Cardiac fibroblast (primary cell): Measurements from ENCODE around the gene SDCCAG8.
A peak's percentile ranks its signal among the peaks of the same experiment; 100 is the strongest.
"Not testable (repeated sequence)": the region's sequence is repeated elsewhere in the genome, so short reads cannot be mapped to it uniquely, and the experiment has no call there.

Source experiments
- DNase-seq, 2 donors: peaks; one replicate each; pipeline versions ENCODE4 v3.0.0 to v3.0.0-alpha.2; 2010; ENCODE audit warnings: low read depth in 2 of 2
- H3K4me3 ChIP-seq, 2 donors: replicated peaks in 1 of 2; 1 replicate in 1 of 2; 2 replicates in 1 of 2; pipeline ENCODE4 v1.5.1; 2011; ENCODE audit warnings: low read depth in 2 of 2, low read length in 2 of 2, mild to moderate bottlenecking in 2 of 2, moderate library complexity in 1 of 2
- TF ChIP-seq, protein P1 (sequence below): IDR thresholded peaks from one replicate; pipeline ENCODE4 v1.5.1; 2011; ENCODE audit warnings: low read depth, mild to moderate bottlenecking, low read length, inconsistent platforms

Gene SDCCAG8

DNA sequence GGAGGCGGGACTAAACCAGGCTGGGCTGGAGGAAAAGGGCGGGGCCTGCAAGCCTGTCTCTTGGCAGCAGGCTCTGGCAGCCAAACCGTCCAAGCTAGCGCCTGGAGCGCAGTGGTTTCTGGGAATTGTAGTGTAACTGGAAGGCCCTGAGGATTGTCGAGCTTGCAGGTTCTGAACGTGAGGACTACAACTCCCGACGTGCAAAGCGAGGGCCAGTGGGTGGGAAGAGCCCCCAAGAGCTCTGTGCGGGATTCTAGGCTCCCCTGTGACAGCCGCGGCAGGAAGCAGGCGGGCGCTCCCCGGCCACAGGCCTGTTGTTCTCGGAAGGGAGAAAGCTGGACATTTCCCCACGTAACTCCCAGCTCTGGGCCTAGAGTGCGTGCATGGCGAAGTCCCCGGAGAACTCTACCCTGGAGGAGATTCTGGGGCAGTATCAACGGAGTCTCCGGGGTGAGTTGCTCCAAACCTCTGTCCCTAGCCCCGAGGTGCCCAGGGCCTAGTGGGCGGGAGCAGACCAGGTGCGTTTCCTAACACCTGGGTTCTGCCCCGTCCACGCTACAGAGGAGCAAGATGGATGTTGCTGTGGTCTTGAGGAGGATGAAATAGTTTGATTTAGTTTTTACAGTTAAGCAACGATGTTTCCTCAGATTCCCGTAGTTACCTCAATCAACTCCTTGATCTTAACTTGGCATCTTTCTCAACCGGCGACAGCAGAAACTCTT, at the start of gene SDCCAG8:
SDCCAG8 (plus strand) TSS at position 251 of the 722 bp plus-strand sequence; CDS start at position 384, 133 bp downstream.
- TF ChIP-seq, protein P1, sequence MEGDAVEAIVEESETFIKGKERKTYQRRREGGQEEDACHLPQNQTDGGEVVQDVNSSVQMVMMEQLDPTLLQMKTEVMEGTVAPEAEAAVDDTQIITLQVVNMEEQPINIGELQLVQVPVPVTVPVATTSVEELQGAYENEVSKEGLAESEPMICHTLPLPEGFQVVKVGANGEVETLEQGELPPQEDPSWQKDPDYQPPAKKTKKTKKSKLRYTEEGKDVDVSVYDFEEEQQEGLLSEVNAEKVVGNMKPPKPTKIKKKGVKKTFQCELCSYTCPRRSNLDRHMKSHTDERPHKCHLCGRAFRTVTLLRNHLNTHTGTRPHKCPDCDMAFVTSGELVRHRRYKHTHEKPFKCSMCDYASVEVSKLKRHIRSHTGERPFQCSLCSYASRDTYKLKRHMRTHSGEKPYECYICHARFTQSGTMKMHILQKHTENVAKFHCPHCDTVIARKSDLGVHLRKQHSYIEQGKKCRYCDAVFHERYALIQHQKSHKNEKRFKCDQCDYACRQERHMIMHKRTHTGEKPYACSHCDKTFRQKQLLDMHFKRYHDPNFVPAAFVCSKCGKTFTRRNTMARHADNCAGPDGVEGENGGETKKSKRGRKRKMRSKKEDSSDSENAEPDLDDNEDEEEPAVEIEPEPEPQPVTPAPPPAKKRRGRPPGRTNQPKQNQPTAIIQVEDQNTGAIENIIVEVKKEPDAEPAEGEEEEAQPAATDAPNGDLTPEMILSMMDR = no peak
- peak; percentile 100 for DNase-seq
- peak within 1 kb of the TSS; percentile 91 to 92 for H3K4me3 ChIP-seq

DNA sequence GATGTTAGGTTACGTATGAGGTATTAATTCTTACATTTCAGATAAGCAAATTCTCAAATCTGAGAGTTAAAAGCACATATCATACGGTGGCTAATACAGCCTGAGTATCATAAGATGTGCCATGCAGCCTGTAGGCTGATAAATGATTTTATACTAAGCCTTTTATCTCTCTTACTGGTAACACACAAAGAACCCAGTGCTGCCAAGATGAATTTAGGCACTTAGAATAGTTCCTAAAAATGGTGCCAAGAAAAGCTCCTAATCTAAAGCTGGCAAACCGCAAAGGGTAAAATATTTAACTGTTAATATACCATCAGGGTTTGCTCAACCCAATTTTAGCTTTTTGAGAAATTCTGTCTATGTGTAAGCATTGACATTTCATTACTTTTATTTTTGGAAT, 43.9 kb upstream of the SDCCAG8 start:
- peak in 1 of 2 donors; percentile 79 for DNase-seq
- not testable (repeated sequence) for H3K4me3 ChIP-seq

- DNase-seq = peak; percentile 78
- H3K4me3 ChIP-seq = no peak overlapping the region
- TF ChIP-seq, protein P1 = no peak
These were observed 42.6 kb upstream of the SDCCAG8 start for GRCh38 chr1:243213045-243213787.

- H3K4me3 ChIP-seq = not testable (repeated sequence)
These were observed 40.5 kb upstream of the SDCCAG8 start for GRCh38 chr1:243215276-243215875.

DNA sequence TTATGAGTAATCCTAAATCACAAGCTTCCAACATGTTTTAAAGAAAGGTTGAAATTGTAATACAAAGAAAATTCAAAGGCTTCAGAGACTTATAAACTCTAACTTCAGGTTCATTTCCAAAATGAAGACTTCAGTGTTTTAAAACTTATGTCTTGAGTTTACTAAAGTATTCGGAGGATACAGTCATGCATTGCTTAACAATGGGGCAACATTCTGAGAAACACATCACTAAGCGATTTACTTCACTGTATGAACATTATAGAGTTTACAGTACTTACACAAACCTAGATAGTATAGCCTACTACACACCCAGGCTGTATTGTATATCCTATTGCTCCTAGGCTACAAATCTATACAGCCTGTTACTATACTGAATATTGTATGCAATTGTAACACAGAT, 39.1 kb upstream of the SDCCAG8 start:
- DNase-seq = peak in 1 of 2 donors; percentile 48
- no peak overlapping the region for H3K4me3 ChIP-seq
- TF ChIP-seq, protein P1 = no peak

More at GRCh38 chr1:243215276-243215875, 40.5 kb upstream of the SDCCAG8 start:
- DNase-seq = not testable (repeated sequence)

DNA sequence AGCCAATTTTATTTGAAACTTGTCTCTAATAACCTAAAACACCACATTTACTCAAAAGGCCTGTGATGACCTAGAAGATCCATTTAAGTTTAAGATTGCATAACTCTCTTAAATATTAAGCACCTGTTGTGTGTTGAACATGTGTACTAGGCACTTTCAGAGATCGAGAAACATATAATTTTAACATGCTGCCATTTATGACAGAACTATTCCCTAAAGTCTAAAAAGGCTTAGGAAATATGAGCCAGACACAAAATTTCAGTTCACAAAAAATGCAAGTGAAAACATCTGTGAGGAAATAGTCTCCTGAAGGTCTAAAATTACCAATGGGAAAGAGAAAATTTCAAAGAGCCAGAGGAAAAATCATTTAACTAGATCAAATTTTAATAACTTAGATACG, 38.5 kb upstream of the SDCCAG8 start:
- TF ChIP-seq, protein P1 = no peak
- H3K4me3 ChIP-seq = no peak overlapping the region
- DNase-seq = no peak

DNA sequence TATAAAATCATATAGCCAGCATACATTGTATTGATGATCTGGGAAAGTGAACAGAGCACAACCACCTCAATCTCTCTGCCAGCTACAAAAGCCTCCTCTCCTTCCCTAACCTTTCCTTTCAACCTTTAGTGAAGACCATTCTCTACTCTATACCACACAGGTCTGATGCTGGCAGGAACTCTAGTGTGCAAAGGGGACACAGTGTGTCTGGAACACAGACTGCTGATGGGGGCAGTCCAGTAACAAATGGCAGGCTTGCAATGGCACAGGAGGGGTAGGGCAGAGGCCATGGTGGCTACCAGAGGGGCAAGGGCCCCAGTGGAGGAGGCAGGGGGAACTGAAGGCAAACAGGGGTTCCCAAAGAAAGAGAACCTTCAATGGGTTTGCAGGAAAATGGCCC, 37.8 kb upstream of the SDCCAG8 start:
- DNase-seq = no peak
- H3K4me3 ChIP-seq = no peak overlapping the region
- TF ChIP-seq, protein P1 = no peak
